Neural crest cell (in vitro differentiated cells): Measurements from ENCODE around the gene ENTREP3. TPM values are rescaled to one million over a fixed set of nuclear protein-coding genes. Genes with fewer than 3 reads are reported as not detected.

Source experiments
- DNase-seq: peaks from one replicate; pipeline ENCODE4 v3.0.0; 2021; ENCODE audit warnings: low read depth, mixed read lengths, low spot score
- H3K27ac Mint-ChIP-seq: one replicate; pipeline ENCODE4 v1.8.0; 2021; ENCODE audit warnings: mild to moderate bottlenecking, mixed read lengths; ENCODE audit not compliant: unreplicated experiment
- H3K27me3 Mint-ChIP-seq: 2 replicates; pipeline ENCODE4 v1.8.0; 2021; ENCODE audit warnings: low read depth, mild to moderate bottlenecking, mixed read lengths
- H3K36me3 Mint-ChIP-seq: 2 replicates; pipeline ENCODE4 v1.8.0; 2021; ENCODE audit warnings: low read depth, mild to moderate bottlenecking, mixed read lengths
- H3K4me1 Mint-ChIP-seq: 2 replicates; pipeline ENCODE4 v1.8.0; 2021; ENCODE audit warnings: mixed read lengths
- H3K4me3 Mint-ChIP-seq: one replicate; pipeline ENCODE4 v1.8.0; 2021; ENCODE audit warnings: mild to moderate bottlenecking, mixed read lengths
- H3K9me3 Mint-ChIP-seq: 2 replicates; pipeline ENCODE4 v1.8.0; 2021; ENCODE audit warnings: mixed read lengths
- CTCF ChIP-seq: fragments of 200-600 bp; sonication (generic); conservative IDR thresholded peaks from 2 replicates; pipeline ENCODE4 v1.5.0; 2021; ENCODE audit warnings: antibody characterized with exemption, mild to moderate bottlenecking
- total RNA-seq: library from RNA; stranded (reverse); gene quantifications from 2 replicates; pipeline ENCODE4 v1.2.1, GENCODE V29; 2021

Gene ENTREP3
- total RNA-seq, 1 donor from 2014 or later, result 93.1 TPM

- peak overlapping the region; percentile 76 for H3K4me3 Mint-ChIP-seq
- no peak for TF ChIP-seq CTCF
These were observed 10.1 kb downstream of the ENTREP3 start for GRCh38 chr1:155245163-155245524.

GRCh38 chr1:155244368-155245162, 10.7 kb downstream of the ENTREP3 start:
- H3K27me3 Mint-ChIP-seq, result no peaks in the 10 kb centered on the region
- H3K9me3 Mint-ChIP-seq, result no peaks in the 10 kb centered on the region
- peak; percentile 93 for DNase-seq
- TF ChIP-seq CTCF, result peak; percentile 56
- H3K4me3 Mint-ChIP-seq, result peak overlapping the region; percentile 76
- H3K36me3 Mint-ChIP-seq, result peaks cover 8% of the 10 kb centered on the region
- H3K4me1 Mint-ChIP-seq, result peaks cover 42% of the 10 kb centered on the region
- peak overlapping the region; percentile 14 for H3K27ac Mint-ChIP-seq

More at GRCh38 chr1:155245163-155245524, 10.1 kb downstream of the ENTREP3 start:
- no peak for DNase-seq
- Mint-ChIP-seq H3K27ac (peak overlapping the region; percentile 14), H3K9me3 (no peaks in the 10 kb centered on the region), H3K36me3 (peaks cover 8% of the 10 kb centered on the region), H3K4me1 (peaks cover 42% of the 10 kb centered on the region), H3K27me3 (no peaks in the 10 kb centered on the region)

GRCh38 chr1:155242805-155243358, 12.4 kb downstream of the ENTREP3 start:
- no peak for DNase-seq
- no peaks in the 10 kb centered on the region for H3K9me3 Mint-ChIP-seq
- no peaks in the 10 kb centered on the region for H3K27me3 Mint-ChIP-seq
- H3K4me1 Mint-ChIP-seq, result peaks cover 42% of the 10 kb centered on the region
- H3K36me3 Mint-ChIP-seq, result peaks cover 8% of the 10 kb centered on the region
- peak overlapping the region; percentile 90 for H3K27ac Mint-ChIP-seq
- peak overlapping the region; percentile 76 for H3K4me3 Mint-ChIP-seq
- TF ChIP-seq CTCF, result no peak

GRCh38 chr1:155241841-155242264, 13.4 kb downstream of the ENTREP3 start:
- peak overlapping the region; percentile 81 for H3K4me3 Mint-ChIP-seq
- no peak for TF ChIP-seq CTCF
- H3K27me3 Mint-ChIP-seq, result no peaks in the 10 kb centered on the region
- no peak for DNase-seq
- H3K9me3 Mint-ChIP-seq, result no peaks in the 10 kb centered on the region
- H3K36me3 Mint-ChIP-seq, result peaks cover 8% of the 10 kb centered on the region
- peak overlapping the region; percentile 51 for H3K27ac Mint-ChIP-seq
- peaks cover 42% of the 10 kb centered on the region for H3K4me1 Mint-ChIP-seq

- Mint-ChIP-seq H3K4me1 (peaks cover 41% of the 10 kb centered on the region), H3K27ac (peak overlapping the region; percentile 4), H3K9me3 (no peaks in the 10 kb centered on the region), H3K4me3 (peak overlapping the region; percentile 81), H3K27me3 (no peaks in the 10 kb centered on the region), H3K36me3 (peaks cover 7% of the 10 kb centered on the region)
- DNase-seq, result peak; percentile 50
- TF ChIP-seq CTCF, result no peak
These were observed 14.1 kb downstream of the ENTREP3 start for GRCh38 chr1:155241069-155241679.
